HG03520 (cell line): ENCODE data around the gene CDRT15L2.
"Not testable (repeated sequence)": the region's sequence is repeated elsewhere in the genome, so short reads cannot be mapped to it uniquely, and the experiment has no call there.

Source experiments
- ATAC-seq: cut with Tn5 transposase; IDR thresholded peaks from one replicate; pipeline ENCODE4 v1.9.1; 2021; ENCODE audit warnings: mild to moderate bottlenecking, moderate library complexity; ENCODE audit not compliant: unreplicated experiment

Gene CDRT15L2

GRCh38 chr17:20571653-20572052 lies 7.9 kb upstream of the CDRT15L2 start:
- ATAC-seq: not testable (repeated sequence)

- not testable (repeated sequence) for ATAC-seq
These were observed 6.3 kb upstream of the CDRT15L2 start for GRCh38 chr17:20573216-20573615.

- not testable (repeated sequence) for ATAC-seq
These were observed 4.5 kb upstream of the CDRT15L2 start for GRCh38 chr17:20575071-20575470.

GRCh38 chr17:20583891-20584577 lies 4.5 kb downstream of the CDRT15L2 start:
- not testable (repeated sequence) for ATAC-seq

- ATAC-seq: not testable (repeated sequence)
These were observed 9.4 kb downstream of the CDRT15L2 start for GRCh38 chr17:20588744-20589453.

GRCh38 chr17:20589454-20589810 lies 9.9 kb downstream of the CDRT15L2 start:
- ATAC-seq: not testable (repeated sequence)

GRCh38 chr17:20591040-20591439 lies 11.5 kb downstream of the CDRT15L2 start:
- ATAC-seq: not testable (repeated sequence)

GRCh38 chr17:20605568-20605967 lies 26.0 kb downstream of the CDRT15L2 start:
- ATAC-seq: not testable (repeated sequence)

- not testable (repeated sequence) for ATAC-seq
These were observed 30.0 kb downstream of the CDRT15L2 start for GRCh38 chr17:20609490-20609889.

GRCh38 chr17:20611309-20611708 lies 31.8 kb downstream of the CDRT15L2 start:
- ATAC-seq: no peak

- no peak for ATAC-seq
These were observed 33.1 kb downstream of the CDRT15L2 start for GRCh38 chr17:20612635-20613034.

GRCh38 chr17:20613248-20613647 lies 33.7 kb downstream of the CDRT15L2 start:
- no peak for ATAC-seq

- ATAC-seq: no peak
These were observed 34.4 kb downstream of the CDRT15L2 start for GRCh38 chr17:20613905-20614304.

GRCh38 chr17:20615461-20615860 lies 35.9 kb downstream of the CDRT15L2 start:
- ATAC-seq: not testable (repeated sequence)
